ENCODE results near the gene TET2. TPM values are rescaled to one million over a fixed set of nuclear protein-coding genes. Genes with fewer than 3 reads are reported as not detected.

The TET2 gene
- total RNA-seq, 1 experiment from 2014 or later: 7.0 TPM

GRCh38 chr4:105280338-105281123 lies 133.9 kb downstream of the TET2 start:
- Histone ChIP-seq H3K27ac (ENCODE audit: low read length) (no peak overlapping the region), H3K4me3 (ENCODE audit: low read depth in 2 of 2, low read length in 2 of 2) (no peak overlapping the region), H3K9me3 (ENCODE audit: control insufficient read depth, insufficient read depth, low read depth, low read length) (no peaks in the 10 kb centered on the region), H3K4me1 (ENCODE audit: control insufficient read depth, insufficient read depth, low read length) (no peaks in the 10 kb centered on the region), H3K27me3 (ENCODE audit: control insufficient read depth, insufficient read depth, low read length) (no peaks in the 10 kb centered on the region), H3K36me3 (ENCODE audit: control insufficient read depth, insufficient read depth, low read length) (no peaks in the 10 kb centered on the region)
- POLR2A ChIA-PET: interaction anchor here (0.5 kb wide), 1 partner anchor 16 kb away, joined by 9 read pairs; no protein-coding TSS in a partner anchor
- no peak for TF ChIP-seq SIN3A (IDR thresholded peaks at IDR 0.05; ENCODE audit: borderline replicate concordance, insufficient read depth, low read depth, low read length)
- no peak for TF ChIP-seq TCF7L2 (IDR thresholded peaks at IDR 0.05; ENCODE audit: low read depth, low read length)
- no peak for TF ChIP-seq POLR2AphosphoS5 (IDR thresholded peaks at IDR 0.05; ENCODE audit: low read depth, low read length)
- TF ChIP-seq CTCF (IDR thresholded peaks at IDR 0.05): no peak
- no peak for TF ChIP-seq REST (IDR thresholded peaks at IDR 0.05; ENCODE audit: insufficient read depth in 1 of 2, low read depth in 2 of 2, low read length in 1 of 2)
- CTCF ChIA-PET: no interaction called here
- DNase-seq (ENCODE audit: low read depth, low spot score): no peak
- in situ Hi-C loops (cut with HindIII; ENCODE audit: low pct_unique_long_range_greater_than_20kb, low sequenced_read_pairs) (no loop called here), intact Hi-C loops (cut with micrococcal nuclease; ENCODE audit: unreplicated experiment) (no loop called here)
- no peak for ATAC-seq
- no TSS peak for BruUV-seq (replicated peaks)

GRCh38 chr4:105281124-105281415 lies 134.4 kb downstream of the TET2 start:
- Histone ChIP-seq H3K9me3 (ENCODE audit: control insufficient read depth, insufficient read depth, low read depth, low read length) (no peaks in the 10 kb centered on the region), H3K27me3 (ENCODE audit: control insufficient read depth, insufficient read depth, low read length) (no peaks in the 10 kb centered on the region), H3K4me1 (ENCODE audit: control insufficient read depth, insufficient read depth, low read length) (no peaks in the 10 kb centered on the region), H3K36me3 (ENCODE audit: control insufficient read depth, insufficient read depth, low read length) (no peaks in the 10 kb centered on the region), H3K4me3 (ENCODE audit: low read depth in 2 of 2, low read length in 2 of 2) (no peak overlapping the region), H3K27ac (ENCODE audit: low read length) (no peak overlapping the region)
- no peak for TF ChIP-seq POLR2AphosphoS5 (IDR thresholded peaks at IDR 0.05; ENCODE audit: low read depth, low read length)
- in situ Hi-C loops (cut with HindIII; ENCODE audit: low pct_unique_long_range_greater_than_20kb, low sequenced_read_pairs) (no loop called here), intact Hi-C loops (cut with micrococcal nuclease; ENCODE audit: unreplicated experiment) (no loop called here)
- DNase-seq (ENCODE audit: low read depth, low spot score) (no peak), ATAC-seq (no peak)
- ChIA-PET CTCF (no interaction called here), POLR2A (interaction anchor here (0.5 kb wide), 1 partner anchor 17 kb away, joined by 9 read pairs; no protein-coding TSS in a partner anchor)
- BruUV-seq (replicated peaks): no TSS peak

GRCh38 chr4:105282489-105282888 lies 135.8 kb downstream of the TET2 start:
- TF ChIP-seq SIN3A (IDR thresholded peaks at IDR 0.05; ENCODE audit: borderline replicate concordance, insufficient read depth, low read depth, low read length) (no peak), POLR2AphosphoS5 (IDR thresholded peaks at IDR 0.05; ENCODE audit: low read depth, low read length) (no peak), CTCF (IDR thresholded peaks at IDR 0.05) (no peak), TCF7L2 (IDR thresholded peaks at IDR 0.05; ENCODE audit: low read depth, low read length) (no peak), REST (IDR thresholded peaks at IDR 0.05; ENCODE audit: insufficient read depth in 1 of 2, low read depth in 2 of 2, low read length in 1 of 2) (no peak)
- H3K9me3 ChIP-seq (ENCODE audit: control insufficient read depth, insufficient read depth, low read depth, low read length): no peaks in the 10 kb centered on the region
- DNase-seq (ENCODE audit: low read depth, low spot score) (no peak), ATAC-seq (no peak)
- no TSS peak for BruUV-seq (replicated peaks)
- intact Hi-C loops (cut with micrococcal nuclease; ENCODE audit: unreplicated experiment) (no loop called here), in situ Hi-C loops (cut with HindIII; ENCODE audit: low pct_unique_long_range_greater_than_20kb, low sequenced_read_pairs) (no loop called here)
- no peak overlapping the region for H3K4me3 ChIP-seq (ENCODE audit: low read depth in 2 of 2, low read length in 2 of 2)
- H3K27ac ChIP-seq (ENCODE audit: low read length): no peak overlapping the region
- no peaks in the 10 kb centered on the region for H3K36me3 ChIP-seq (ENCODE audit: control insufficient read depth, insufficient read depth, low read length)
- H3K4me1 ChIP-seq (ENCODE audit: control insufficient read depth, insufficient read depth, low read length): no peaks in the 10 kb centered on the region
- ChIA-PET POLR2A (no interaction called here), CTCF (no interaction called here)
- no peaks in the 10 kb centered on the region for H3K27me3 ChIP-seq (ENCODE audit: control insufficient read depth, insufficient read depth, low read length)

All from Panc1 (cell line).